DMS79 treated with DMSO at 0.1 percent for 48 hours (cell line): Measurements from ENCODE around the gene PKD2.
"Not testable (repeated sequence)": the region's sequence is repeated elsewhere in the genome, so short reads cannot be mapped to it uniquely, and the experiment has no call there.

Source experiments
- DNase-seq: peaks from one replicate; lab custom pipeline; 2025; lab: John Stamatoyannopoulos, UW

PKD2 gene

GRCh38 chr4:87986508-87986907 is 20.9 kb upstream of the PKD2 start:
- DNase-seq: no peak

- DNase-seq: no peak
Observed at GRCh38 chr4:87989765-87990164, 17.7 kb upstream of the PKD2 start.

GRCh38 chr4:87995435-87995834 is 12.0 kb upstream of the PKD2 start:
- DNase-seq: no peak

GRCh38 chr4:87999191-87999691 is 8.2 kb upstream of the PKD2 start:
- DNase-seq: not testable (repeated sequence)

DNA sequence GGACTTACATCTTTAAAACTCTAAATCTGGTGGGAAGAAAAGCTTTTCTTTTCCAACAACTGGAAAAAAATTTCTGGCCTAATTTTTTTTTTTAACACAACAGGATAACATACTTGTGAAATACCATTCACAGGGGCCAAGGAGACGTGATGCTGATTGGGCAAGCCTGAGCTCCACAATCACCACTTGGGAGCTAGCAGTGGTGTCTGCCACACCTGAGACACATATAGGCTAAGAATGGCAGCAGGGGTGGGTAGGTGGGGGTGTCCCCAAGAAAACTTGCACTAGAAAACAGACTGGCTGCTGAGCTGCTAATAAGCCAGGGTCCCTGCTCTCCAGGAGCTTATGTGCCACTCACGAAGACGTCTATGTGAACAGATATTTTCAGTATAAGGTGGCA is 5.6 kb upstream of the PKD2 start:
- no peak for DNase-seq

DNA sequence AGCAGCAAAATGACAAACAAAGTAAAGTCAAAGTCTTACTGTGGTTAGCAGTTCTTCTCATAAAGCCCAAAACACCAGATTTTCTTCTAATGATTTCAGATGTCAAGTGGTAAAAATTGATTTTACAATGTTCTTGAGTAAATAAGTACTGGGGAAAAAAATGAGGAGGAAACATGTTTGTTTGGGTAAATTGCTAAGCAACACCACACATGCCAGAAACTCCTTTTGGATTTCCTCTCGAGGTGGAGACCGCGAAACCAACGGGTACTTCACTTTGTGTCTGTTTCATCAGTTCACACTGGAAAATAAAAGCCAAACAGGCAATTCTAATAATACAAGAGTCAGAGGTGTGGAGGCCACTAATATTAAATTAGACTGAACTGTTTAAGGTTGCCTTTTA is 4.6 kb upstream of the PKD2 start:
- no peak for DNase-seq

- no peak for DNase-seq
Observed at GRCh38 chr4:88003261-88003660, 4.2 kb upstream of the PKD2 start.

GRCh38 chr4:88005076-88005475 is 2.4 kb upstream of the PKD2 start:
- no peak for DNase-seq

DNA sequence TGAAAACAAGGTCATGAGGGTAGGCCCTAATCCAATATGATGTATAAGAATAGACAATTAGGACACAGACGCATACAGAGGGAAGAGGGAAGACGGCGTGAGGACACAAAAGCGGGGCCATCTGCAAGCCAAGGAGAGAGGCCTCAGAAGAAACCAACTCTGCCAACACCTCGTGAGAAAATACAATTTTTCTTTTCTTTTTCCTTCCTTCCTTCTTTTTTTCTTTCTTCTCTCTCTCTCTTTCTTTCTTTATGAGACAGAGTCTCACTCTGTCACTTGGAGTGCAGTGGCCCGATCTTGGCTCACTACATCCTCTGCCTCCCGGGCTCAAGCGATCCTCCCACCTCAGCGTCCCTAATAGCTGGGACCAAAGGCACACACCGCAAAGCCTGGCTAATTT is 1.5 kb upstream of the PKD2 start:
- DNase-seq: no peak

GRCh38 chr4:88006956-88007303 is 505 bp upstream of the PKD2 start:
- no peak for DNase-seq

- peak; percentile 39 for DNase-seq
Observed at GRCh38 chr4:88008122-88008742, 797 bp downstream of the PKD2 start.

DNA sequence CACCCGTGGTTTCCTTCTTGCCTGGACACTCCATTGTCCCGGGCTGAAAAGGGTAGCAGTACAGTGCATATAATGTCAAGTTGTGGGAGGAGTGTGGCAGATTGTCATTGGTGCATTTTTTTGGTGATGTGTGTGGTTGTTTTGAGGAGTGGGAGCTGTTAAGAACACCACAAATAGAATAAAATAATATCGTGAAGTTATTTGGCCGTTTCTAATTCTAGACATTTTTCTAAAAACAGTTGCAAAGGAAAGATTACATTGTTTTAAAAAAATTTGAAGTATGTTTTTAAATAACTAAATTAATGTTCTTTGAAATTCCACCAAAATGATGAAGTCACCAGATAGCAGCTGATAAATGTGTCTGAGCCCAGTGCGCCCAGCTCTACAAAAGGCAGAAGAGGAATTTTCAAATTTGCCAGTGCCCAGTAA is 1.3 kb downstream of the PKD2 start:
- no peak for DNase-seq

- no peak for DNase-seq
Observed at GRCh38 chr4:88009871-88010270, 2.4 kb downstream of the PKD2 start.

- no peak for DNase-seq
Observed at GRCh38 chr4:88010966-88011365, 3.5 kb downstream of the PKD2 start.

DNA sequence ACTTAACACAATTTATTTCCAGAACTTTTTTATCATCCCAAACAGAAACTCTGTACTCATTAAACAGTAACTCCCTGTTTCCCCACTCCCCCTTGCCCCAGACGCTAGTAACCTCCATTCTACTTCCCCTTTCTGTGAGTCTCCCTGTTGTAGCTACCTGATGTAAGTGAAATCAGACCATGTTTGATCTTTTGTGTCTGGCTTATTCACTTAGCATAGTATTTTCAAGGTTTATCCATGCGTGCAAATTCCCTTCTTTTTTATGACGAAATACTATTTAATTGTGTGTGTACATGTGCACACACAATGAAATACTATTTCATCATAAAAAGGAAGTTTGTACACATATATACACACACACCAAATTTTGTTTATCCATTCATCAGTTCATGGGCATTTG is 5.2 kb downstream of the PKD2 start:
- DNase-seq: no peak

GRCh38 chr4:88014386-88014905 is 7.0 kb downstream of the PKD2 start:
- no peak for DNase-seq

DNA sequence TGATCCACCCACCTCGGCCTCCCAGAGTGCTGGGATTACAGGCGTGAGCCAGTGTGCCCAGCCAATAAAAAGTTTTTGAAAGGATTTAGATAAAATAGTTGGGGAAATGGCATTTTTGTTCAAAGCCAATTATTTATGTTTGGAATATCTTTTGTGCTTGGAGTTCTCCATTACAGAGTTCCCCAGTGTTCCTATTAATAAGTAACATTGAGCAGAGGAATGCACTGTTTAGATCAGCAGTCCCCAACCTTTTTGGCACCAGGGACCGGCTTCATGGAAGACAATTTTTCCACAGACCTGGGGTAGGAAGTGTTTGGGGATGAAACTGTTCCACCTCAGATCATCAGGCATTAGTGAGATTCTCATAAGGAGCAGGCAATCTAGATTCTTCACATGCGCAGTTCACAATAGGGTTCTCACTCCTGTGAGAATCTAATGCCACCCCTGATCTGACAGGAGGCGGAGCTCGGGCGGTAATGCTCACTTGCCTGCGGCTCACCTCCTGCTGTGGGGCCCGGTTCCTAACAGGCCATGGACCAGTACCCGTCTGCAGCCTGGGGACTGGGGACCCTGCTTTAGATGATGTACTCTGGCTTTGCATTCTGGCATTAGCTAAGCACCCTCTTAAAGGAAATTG is 8.3 kb downstream of the PKD2 start:
- no peak for DNase-seq

DNA sequence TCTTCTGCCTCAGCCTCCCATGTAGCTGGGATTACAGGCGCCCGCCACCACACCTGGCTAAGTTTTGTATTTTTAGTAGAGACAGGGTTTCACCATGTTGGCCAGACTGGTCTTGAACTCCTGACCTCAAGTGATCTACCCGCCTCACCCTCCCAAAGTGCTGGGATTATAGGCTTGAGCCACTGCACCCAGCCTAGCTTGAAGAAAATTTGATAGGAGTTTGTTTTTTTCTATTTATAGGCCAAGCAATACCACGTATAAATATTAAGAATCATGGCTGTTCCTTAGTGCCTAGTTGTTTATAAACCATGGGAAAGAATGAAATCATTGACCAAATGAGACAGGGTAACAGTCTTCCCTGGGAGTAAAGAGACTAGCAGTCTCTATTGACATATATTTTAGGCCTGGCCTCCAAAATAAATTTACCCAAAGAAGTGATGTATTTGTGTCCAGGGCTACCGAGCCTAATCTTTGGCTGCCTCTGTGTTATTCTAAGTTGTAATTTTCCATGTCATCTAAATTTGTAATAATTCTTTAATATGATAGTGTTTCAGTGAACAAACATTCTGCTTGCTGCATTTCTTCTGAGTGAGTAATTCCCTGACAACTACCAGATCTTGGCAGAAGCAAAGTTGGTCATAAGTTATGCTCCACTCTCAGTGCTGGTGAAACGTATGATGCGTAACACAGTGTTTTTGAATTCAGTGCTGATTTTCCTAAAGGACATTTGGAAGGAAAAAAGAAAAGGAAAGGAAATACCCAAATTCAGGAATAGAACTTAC is 10.3 kb downstream of the PKD2 start:
- DNase-seq: no peak

- no peak for DNase-seq
Observed at GRCh38 chr4:88018466-88018865, 11.0 kb downstream of the PKD2 start.

GRCh38 chr4:88021824-88022223 is 14.4 kb downstream of the PKD2 start:
- no peak for DNase-seq

DNA sequence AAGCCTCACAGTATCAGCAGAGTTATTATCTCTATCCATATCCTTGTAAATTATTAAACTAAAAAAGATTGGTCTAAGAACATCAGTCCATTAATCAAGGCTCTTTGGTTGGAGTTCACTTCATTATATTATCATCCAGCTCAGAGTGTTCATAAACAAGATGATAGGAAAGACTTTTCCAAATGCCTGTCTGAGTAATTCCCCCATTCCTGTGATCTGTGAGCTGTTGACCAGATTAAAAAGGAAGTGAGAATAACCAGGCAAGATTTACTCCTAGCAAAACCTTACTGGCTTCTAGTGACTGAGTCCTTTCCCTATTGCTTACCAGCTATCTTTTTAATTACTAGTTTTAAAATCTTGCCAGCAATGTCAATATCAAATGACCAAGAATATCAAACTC is 14.9 kb downstream of the PKD2 start:
- no peak for DNase-seq

DNA sequence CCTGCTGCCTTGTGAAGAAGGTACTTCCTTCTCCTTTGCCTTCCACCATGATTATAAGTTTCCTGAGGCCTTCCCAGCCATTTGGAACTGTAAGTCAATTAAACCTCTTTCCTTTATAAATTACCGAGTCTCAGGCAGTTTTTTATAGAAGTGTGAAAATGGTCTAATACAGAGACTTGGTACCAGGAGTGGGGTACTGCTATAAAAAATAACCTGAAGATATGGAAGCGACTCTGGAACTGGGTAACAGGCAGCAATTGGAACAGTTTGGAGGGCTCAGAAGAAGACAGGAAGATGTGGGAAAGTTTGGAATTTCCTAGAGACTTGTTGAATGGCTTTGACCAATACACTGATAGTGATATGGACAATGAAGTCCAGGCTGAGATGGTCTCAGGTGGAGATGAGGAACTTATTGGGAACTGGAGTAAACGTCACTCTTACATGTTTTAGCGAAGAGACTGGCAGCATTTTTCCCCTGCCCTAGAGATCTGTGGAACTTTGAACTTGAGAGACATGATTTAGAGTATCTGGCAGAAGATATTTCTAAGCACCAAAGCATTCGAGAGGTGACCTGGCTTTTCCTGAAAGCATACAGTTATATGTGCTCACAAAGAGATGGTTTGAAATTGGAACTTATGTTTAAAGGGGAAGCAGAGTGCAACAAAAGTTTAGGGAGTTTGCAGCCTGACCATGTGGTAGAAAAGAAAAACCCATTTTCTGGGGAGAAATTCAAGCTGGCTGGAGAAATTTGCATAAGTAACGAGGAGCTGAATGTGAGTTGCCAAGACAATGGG is 18.6 kb downstream of the PKD2 start:
- not testable (repeated sequence) for DNase-seq
